ENCODE results near the gene STARD5. TPM values are rescaled to one million over a fixed set of nuclear protein-coding genes. Genes with fewer than 3 reads are reported as not detected.

Gene STARD5
- total and polyA plus RNA-seq, 2 of the 8 experiments (the other 6 are each of a cell fraction or from before 2014, with no cell fraction given) = 5.5 to 10.4 TPM

DNA sequence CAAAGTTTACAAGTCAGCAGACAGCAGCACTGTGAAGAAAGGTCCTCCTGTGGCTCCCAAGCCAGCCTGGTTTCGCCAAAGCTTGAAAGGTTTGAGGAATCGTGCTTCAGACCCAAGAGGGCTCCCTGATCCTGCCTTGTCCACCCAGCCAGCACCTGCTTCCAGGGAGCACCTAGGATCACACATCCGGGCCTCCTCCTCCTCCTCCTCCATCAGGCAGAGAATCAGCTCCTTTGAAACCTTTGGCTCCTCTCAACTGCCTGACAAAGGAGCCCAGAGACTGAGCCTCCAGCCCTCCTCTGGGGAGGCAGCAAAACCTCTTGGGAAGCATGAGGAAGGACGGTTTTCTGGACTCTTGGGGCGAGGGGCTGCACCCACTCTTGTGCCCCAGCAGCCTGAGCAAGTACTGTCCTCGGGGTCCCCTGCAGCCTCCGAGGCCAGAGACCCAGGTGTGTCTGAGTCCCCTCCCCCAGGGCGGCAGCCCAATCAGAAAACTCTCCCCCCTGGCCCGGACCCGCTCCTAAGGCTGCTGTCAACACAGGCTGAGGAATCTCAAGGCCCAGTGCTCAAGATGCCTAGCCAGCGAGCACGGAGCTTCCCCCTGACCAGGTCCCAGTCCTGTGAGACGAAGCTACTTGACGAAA, 24.2 kb downstream of the STARD5 start:
- WGBS, 2 experiments (ENCODE audit: extremely low coverage in 1 of 2, insufficient coverage in 1 of 2, insufficient read length in 1 of 2, insufficient replicate concordance in 2 of 2, low coverage in 1 of 2, low lambda C conversion rate in 2 of 2, missing lambda C conversion rate in 1 of 2) = 91% methylated on average over 14 of the region's 14 CpGs; no CpG with 5 or more reads in 1 of the 2 experiments
- H3K56ac ChIP-seq (replicated peaks; ENCODE audit: insufficient read length, low read depth, low read length) = no peak overlapping the region
- no peak overlapping the region for H2AFZ ChIP-seq (ENCODE audit: low read length)
- H2BK15ac ChIP-seq (ENCODE audit: low read length) = no peak overlapping the region
- no peak overlapping the region for H3K18ac ChIP-seq (ENCODE audit: extremely low read depth, low read length)
- no peak overlapping the region for H3K4me3 ChIP-seq (ENCODE audit: extremely low read depth in 1 of 4, insufficient read depth in 2 of 4, low read depth in 3 of 4, low read length in 4 of 4)
- FAIRE-seq (no peak), DNase-seq (ENCODE audit: low read depth in 1 of 2, low spot score in 2 of 2) (no peak)
- H4K91ac ChIP-seq (replicated peaks; ENCODE audit: insufficient read length, low read length) = no peak overlapping the region
- no peak overlapping the region for H2BK120ac ChIP-seq (replicated peaks; ENCODE audit: low read depth, low read length)
- H2AK5ac ChIP-seq (ENCODE audit: low read depth, low read length) = no peak overlapping the region
- H4K5ac ChIP-seq (ENCODE audit: insufficient read length, low read depth, low read length) = no peak overlapping the region
- ChIA-PET POLR2A (ENCODE audit: partially characterized antibody) (no interaction called here), CTCF (ENCODE audit: partially characterized antibody) (interaction anchor here (0.6 to 1.5 kb wide), 4 partner anchors 20 to 143 kb away, joined by 3 read pairs; no protein-coding TSS in a partner anchor)
- no peak overlapping the region for H2BK20ac ChIP-seq (ENCODE audit: low read length)
- H3K27ac ChIP-seq (ENCODE audit: low read depth, low read length) = no peak overlapping the region
- H4K8ac ChIP-seq (ENCODE audit: extremely low read depth, insufficient read depth, low read length) = no peak overlapping the region; the same call in 1 of the 2 replicates
- H4K20me1 ChIP-seq (replicated peaks in 1 of 2; ENCODE audit: control insufficient read depth in 1 of 2, insufficient read depth in 2 of 2, low read length in 2 of 2) = no peaks in the 10 kb centered on the region
- no peak overlapping the region for H2BK12ac ChIP-seq (ENCODE audit: low read depth, low read length)
- H3K9ac ChIP-seq (replicated peaks in 1 of 4; ENCODE audit: extremely low read depth in 1 of 4, low read depth in 3 of 4, low read length in 3 of 4) = no peak overlapping the region
- H3K23me2 ChIP-seq (ENCODE audit: low read depth, low read length) = no peaks in the 10 kb centered on the region
- no peaks in the 10 kb centered on the region for H3K36me3 ChIP-seq (ENCODE audit: control insufficient read depth in 2 of 4, insufficient read depth in 4 of 4, low read length in 3 of 4)
- H3K79me2 ChIP-seq (ENCODE audit: control insufficient read depth in 1 of 2, insufficient read depth in 2 of 2, low read length in 2 of 2) = no peaks in the 10 kb centered on the region
- TF ChIP-seq CEBPB (IDR thresholded peaks at IDR 0.05; ENCODE audit: low read depth, low read length) = no peak
- no peak overlapping the region for H3K23ac ChIP-seq (ENCODE audit: insufficient read length)
- H3K4ac ChIP-seq (replicated peaks; ENCODE audit: insufficient read length, low read depth, low read length) = no peak overlapping the region
- no peak overlapping the region for H3K14ac ChIP-seq (ENCODE audit: insufficient read length)
- H3K79me1 ChIP-seq (ENCODE audit: low read depth, low read length) = no peaks in the 10 kb centered on the region
- H3K4me1 ChIP-seq (replicated peaks in 1 of 4; ENCODE audit: control insufficient read depth in 3 of 4, insufficient read depth in 4 of 4, low read length in 3 of 4) = peaks cover 6 to 18% (median 14%) of the 10 kb centered on the region in 4 experiments
- H3K27me3 ChIP-seq (replicated peaks in 1 of 4; ENCODE audit: control insufficient read depth in 3 of 4, extremely low read depth in 1 of 4, insufficient read depth in 3 of 4, low read length in 3 of 4) = no peaks in the 10 kb centered on the region; a peak in 1 of 7 replicates
- no peak overlapping the region for H3K4me2 ChIP-seq (ENCODE audit: insufficient read depth in 1 of 2, low read depth in 2 of 2, low read length in 2 of 2)
- no peaks in the 10 kb centered on the region for H3K9me3 ChIP-seq (ENCODE audit: insufficient read depth in 2 of 2, low read depth in 1 of 2, low read length in 1 of 2)
- H2BK5ac ChIP-seq (ENCODE audit: low read depth, low read length) = no peak overlapping the region

Measured in H1 (cell line).